ENCODE measurements around the gene CEACAM21. TPM values are rescaled to one million over a fixed set of nuclear protein-coding genes. Genes with fewer than 3 reads are reported as not detected.

CEACAM21 gene
- total RNA-seq, 1 donor from 2014 or later = not detected

DNA sequence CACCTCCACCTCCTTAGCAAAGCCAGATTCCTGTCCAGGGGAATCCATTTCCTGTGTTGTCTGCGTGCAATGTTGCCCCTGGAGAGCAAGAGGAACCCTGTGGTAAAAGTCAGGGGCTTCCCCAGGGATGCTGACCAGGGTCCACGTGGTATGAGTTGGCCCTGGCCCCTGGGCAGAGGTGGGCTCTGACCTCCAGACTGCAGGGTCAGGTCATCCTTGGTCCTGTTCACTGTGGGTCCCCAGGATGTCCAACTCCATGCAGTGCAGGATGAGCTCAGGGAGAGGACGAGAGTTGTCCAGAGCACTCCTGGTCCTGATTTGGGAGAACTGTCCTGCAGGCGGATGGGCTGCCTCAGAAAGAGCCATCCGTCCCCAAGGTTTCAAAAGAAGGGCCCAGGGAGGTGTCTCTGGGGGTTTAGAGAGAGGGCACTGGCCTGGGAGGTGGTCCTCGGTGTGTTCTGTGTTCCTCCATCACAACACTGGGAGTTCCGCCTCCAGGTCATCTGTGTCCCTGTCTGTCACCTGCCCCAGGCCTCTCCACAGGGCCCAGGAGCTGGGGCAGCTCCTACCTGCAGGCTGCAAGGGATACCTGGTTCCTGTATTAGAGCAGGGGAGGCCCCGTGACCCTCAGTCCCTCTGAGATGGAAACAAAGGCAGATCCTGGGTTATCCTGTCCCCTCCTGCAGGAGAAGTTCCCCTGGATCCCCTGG, 52.2 kb downstream of the CEACAM21 start:
- no peaks in the 10 kb centered on the region for H3K79me2 ChIP-seq (ENCODE audit: low read depth)
- H3K27me3 ChIP-seq = no peaks in the 10 kb centered on the region
- H3K9ac ChIP-seq = no peak overlapping the region
- H3K4me1 ChIP-seq = no peaks in the 10 kb centered on the region
- no peak for DNase-seq (ENCODE audit: low spot score)
- H2AFZ ChIP-seq (replicated peaks) = no peak overlapping the region
- H3K36me3 Mint-ChIP-seq = no peaks in the 10 kb centered on the region
- no peaks in the 10 kb centered on the region for H3K36me3 ChIP-seq
- no peaks in the 10 kb centered on the region for H3K4me1 Mint-ChIP-seq
- H3K9me3 ChIP-seq (ENCODE audit: low read depth) = peaks cover 15% of the 10 kb centered on the region
- TF ChIP-seq, protein P1, sequence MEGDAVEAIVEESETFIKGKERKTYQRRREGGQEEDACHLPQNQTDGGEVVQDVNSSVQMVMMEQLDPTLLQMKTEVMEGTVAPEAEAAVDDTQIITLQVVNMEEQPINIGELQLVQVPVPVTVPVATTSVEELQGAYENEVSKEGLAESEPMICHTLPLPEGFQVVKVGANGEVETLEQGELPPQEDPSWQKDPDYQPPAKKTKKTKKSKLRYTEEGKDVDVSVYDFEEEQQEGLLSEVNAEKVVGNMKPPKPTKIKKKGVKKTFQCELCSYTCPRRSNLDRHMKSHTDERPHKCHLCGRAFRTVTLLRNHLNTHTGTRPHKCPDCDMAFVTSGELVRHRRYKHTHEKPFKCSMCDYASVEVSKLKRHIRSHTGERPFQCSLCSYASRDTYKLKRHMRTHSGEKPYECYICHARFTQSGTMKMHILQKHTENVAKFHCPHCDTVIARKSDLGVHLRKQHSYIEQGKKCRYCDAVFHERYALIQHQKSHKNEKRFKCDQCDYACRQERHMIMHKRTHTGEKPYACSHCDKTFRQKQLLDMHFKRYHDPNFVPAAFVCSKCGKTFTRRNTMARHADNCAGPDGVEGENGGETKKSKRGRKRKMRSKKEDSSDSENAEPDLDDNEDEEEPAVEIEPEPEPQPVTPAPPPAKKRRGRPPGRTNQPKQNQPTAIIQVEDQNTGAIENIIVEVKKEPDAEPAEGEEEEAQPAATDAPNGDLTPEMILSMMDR (IDR thresholded peaks at IDR 0.05) = no peak
- TF ChIP-seq EZH2 (IDR thresholded peaks at IDR 0.05) (no peak), EZH2phosphoT487 (IDR thresholded peaks at IDR 0.05) (no peak)
- H3K4me2 ChIP-seq = no peak overlapping the region
- H3K27me3 Mint-ChIP-seq (ENCODE audit: insufficient read depth, low read depth) = peaks cover 12% of the 10 kb centered on the region
- H3K4me3 Mint-ChIP-seq = no peak overlapping the region
- no peaks in the 10 kb centered on the region for H3F3A ChIP-seq (ENCODE audit: low read depth)
- no peak overlapping the region for H3K27ac Mint-ChIP-seq
- H4K20me1 ChIP-seq (ENCODE audit: low read depth) = no peaks in the 10 kb centered on the region
- no peak overlapping the region for H3K4me3 ChIP-seq
- peaks cover 7% of the 10 kb centered on the region for H3K9me3 Mint-ChIP-seq
- H3K27ac ChIP-seq = no peak overlapping the region

Other genes starting within 250 kb of the CEACAM21 start
- gene TGFB1, start 222.2 kb upstream of the CEACAM21 start, total RNA-seq (ENCODE audit: low replicate concordance) = 0.65 and 1.3 TPM in 2 replicates
- 2.5 and 5.5 TPM in 2 replicates for gene B9D2, start 212.0 kb upstream of the CEACAM21 start, total RNA-seq (ENCODE audit: low replicate concordance)
- 4.5 and 10.7 TPM in 2 replicates for gene TMEM91, start 199.6 kb upstream of the CEACAM21 start, total RNA-seq (ENCODE audit: low replicate concordance)
- gene EXOSC5, start 178.8 kb upstream of the CEACAM21 start, total RNA-seq (ENCODE audit: low replicate concordance) = 10.3 and 26.0 TPM in 2 replicates
- 25.7 and 62.8 TPM in 2 replicates for gene BCKDHA, start 178.3 kb upstream of the CEACAM21 start, total RNA-seq (ENCODE audit: low replicate concordance)
- gene B3GNT8, start 148.8 kb upstream of the CEACAM21 start, total RNA-seq (ENCODE audit: low replicate concordance) = 1.3 TPM in 1 of 2 replicates, not detected in the other
- 39.8 and 89.4 TPM in 2 replicates for gene DMAC2, start 136.3 kb upstream of the CEACAM21 start, total RNA-seq (ENCODE audit: low replicate concordance)
- gene ERICH4, start 133.0 kb upstream of the CEACAM21 start, total RNA-seq (ENCODE audit: low replicate concordance) = not detected in 2 replicates
- not detected in 2 replicates for gene CEACAM4, start 50.9 kb downstream of the CEACAM21 start, total RNA-seq (ENCODE audit: low replicate concordance)
- gene CEACAM7, start 112.1 kb downstream of the CEACAM21 start, total RNA-seq (ENCODE audit: low replicate concordance) = not detected in 2 replicates
- gene CEACAM5, start 132.5 kb downstream of the CEACAM21 start, total RNA-seq (ENCODE audit: low replicate concordance) = not detected in 2 replicates
- gene CEACAM6, start 179.4 kb downstream of the CEACAM21 start, total RNA-seq (ENCODE audit: low replicate concordance) = not detected in 2 replicates
- not detected in 2 replicates for gene CEACAM3, start 220.4 kb downstream of the CEACAM21 start, total RNA-seq (ENCODE audit: low replicate concordance)

Data from neural progenitor cell (in vitro differentiated cells).